WI38 (cell line): ENCODE measurements around the gene PSMA7.
A peak's percentile ranks its signal among the peaks of the same experiment; 100 is the strongest.

Experiments
- H3K4me3 ChIP-seq: 2 replicates; pipeline ENCODE4 v1.5.1; 2011; ENCODE audit warnings: low read depth, mild to moderate bottlenecking, control low read depth, low read length
- TF ChIP-seq, protein P1 (sequence below): IDR thresholded peaks from 2 replicates; pipeline ENCODE4 v1.5.1; 2012; ENCODE audit warnings: low read depth, mild to moderate bottlenecking, control low read depth, low read length

The PSMA7 gene

DNA sequence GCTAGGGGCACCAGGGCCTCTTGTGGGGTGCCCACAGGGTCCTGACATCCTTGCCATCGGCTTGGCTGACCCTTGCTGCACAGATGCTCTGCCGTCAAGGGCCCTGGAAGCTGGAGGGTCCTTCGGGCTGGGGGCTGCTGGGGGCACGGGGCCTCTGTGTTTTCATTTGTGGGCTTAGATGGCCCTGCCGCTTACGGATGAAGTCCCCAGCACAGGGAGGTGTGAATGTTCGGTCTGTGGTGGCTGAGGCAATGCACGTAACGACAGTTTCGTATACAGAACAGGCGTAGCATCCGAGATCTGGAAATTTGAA lies 14.8 kb upstream of the PSMA7 start:
- H3K4me3 ChIP-seq, result no peak overlapping the region
- TF ChIP-seq, protein P1, sequence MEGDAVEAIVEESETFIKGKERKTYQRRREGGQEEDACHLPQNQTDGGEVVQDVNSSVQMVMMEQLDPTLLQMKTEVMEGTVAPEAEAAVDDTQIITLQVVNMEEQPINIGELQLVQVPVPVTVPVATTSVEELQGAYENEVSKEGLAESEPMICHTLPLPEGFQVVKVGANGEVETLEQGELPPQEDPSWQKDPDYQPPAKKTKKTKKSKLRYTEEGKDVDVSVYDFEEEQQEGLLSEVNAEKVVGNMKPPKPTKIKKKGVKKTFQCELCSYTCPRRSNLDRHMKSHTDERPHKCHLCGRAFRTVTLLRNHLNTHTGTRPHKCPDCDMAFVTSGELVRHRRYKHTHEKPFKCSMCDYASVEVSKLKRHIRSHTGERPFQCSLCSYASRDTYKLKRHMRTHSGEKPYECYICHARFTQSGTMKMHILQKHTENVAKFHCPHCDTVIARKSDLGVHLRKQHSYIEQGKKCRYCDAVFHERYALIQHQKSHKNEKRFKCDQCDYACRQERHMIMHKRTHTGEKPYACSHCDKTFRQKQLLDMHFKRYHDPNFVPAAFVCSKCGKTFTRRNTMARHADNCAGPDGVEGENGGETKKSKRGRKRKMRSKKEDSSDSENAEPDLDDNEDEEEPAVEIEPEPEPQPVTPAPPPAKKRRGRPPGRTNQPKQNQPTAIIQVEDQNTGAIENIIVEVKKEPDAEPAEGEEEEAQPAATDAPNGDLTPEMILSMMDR, result no peak

DNA sequence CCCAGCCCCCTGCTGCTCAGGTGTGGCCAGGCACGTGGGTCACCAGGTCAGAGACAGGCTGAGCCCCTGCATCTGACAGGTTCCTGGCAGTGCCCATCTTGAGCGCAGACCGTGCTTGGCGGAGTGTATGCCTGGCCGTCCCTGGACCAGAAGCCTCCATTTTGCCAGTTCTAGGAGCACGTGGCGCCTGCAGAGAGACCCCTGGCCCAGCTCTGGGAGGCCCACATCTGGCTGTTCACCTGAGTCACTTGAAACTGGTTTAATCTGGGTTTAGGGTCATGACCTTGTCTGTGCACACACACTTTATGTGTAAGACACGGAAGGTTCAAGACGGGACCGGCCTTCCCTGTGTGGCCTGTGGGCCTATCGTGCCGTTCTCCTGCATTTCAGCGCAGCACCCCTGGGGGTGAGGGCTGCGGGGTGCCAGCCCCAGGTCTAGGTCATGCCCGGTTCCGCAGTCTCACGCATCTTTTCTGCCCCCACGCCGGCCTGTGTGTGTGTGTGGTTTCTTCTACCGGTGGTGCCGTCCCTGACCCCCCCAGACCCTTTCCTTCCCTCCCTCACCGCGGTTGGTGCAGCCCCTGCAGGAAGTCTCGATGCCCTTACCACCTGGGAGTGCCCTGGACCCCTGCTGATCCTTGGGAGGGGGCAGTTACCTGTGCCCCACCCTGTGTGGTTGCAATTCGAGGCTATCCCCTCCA lies 14.3 kb upstream of the PSMA7 start:
- no peak overlapping the region for H3K4me3 ChIP-seq
- TF ChIP-seq, protein P1, result no peak

DNA sequence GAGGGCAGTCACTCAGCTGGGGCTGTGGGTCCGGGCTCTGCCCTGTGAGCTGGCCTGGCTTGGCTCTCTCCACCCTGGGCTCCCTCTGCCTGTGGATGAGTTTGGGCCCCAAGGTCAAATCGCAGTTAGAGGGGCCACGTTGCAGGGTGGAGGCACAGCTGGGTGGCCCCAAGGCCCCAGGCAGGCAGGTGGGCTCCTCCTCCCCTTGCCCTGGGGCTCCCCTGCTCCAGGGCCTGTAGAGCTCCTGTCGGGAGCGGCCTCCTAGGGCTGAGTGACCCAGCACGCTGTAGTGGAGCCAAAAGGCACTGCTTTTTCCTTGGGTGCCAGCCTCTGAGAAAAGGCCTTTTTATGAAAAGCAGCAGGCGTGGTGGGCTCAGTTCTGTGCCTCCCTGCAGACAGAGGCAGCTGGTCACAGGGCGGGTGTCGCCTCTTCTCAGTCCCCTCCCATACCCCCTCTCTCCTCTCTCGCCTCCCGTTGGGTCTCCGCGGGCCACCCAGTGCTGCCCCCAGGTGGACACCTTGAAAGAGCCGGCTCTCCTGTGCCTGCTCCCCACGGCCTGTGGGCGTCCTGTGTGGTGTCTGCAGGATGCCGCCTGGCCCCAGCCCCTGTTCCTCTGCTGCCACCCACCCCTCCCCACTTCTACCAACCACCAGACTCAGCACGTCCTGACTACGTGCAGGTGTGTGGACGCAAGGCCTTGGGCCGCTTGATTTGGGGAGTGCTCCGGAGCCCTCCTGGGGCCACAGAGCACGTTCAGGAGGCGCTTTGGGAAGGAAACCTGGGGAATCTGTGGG lies 13.6 kb upstream of the PSMA7 start:
- TF ChIP-seq, protein P1, result peak; percentile 69
- no peak overlapping the region for H3K4me3 ChIP-seq

DNA sequence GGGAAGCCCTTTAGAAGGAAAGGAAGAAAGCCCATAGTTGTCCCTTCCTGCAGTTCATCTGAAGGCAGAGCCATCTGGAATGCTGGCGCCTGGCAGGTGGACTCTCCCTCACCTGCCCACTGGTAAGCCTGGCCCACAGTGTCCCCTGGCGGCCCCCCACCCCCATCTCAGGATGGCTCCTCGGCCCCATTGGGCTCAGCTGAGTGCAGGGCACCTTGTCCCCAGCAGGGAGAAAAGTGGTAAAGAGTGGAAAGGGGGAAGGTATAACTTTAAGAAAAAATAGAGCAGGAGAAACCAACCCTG lies 13.0 kb upstream of the PSMA7 start:
- TF ChIP-seq, protein P1, result no peak
- H3K4me3 ChIP-seq, result no peak overlapping the region

- TF ChIP-seq, protein P1, result no peak
- no peak overlapping the region for H3K4me3 ChIP-seq
Measured at GRCh38 chr20:62155428-62156253, 12.4 kb upstream of the PSMA7 start.

GRCh38 chr20:62151835-62152364 lies 8.7 kb upstream of the PSMA7 start:
- TF ChIP-seq, protein P1, result no peak
- H3K4me3 ChIP-seq, result no peak overlapping the region

GRCh38 chr20:62151225-62151624 lies 8.0 kb upstream of the PSMA7 start:
- no peak overlapping the region for H3K4me3 ChIP-seq
- TF ChIP-seq, protein P1, result no peak
